Fibroblast of lung (primary cell): ENCODE data around the gene RSKR.

Experiments used
- CTCF ChIP-seq, 2 donors: IDR thresholded peaks in 1 of 2; conservative IDR thresholded peaks in 1 of 2; 1 replicate in 1 of 2; 2 replicates in 1 of 2; pipeline ENCODE4 v1.5.1; 2011 to 2012; ENCODE audit warnings: low read length in 2 of 2, control low read depth in 1 of 2, inconsistent platforms in 1 of 2, low read depth in 1 of 2, mild to moderate bottlenecking in 1 of 2
- EZH2 ChIP-seq: IDR thresholded peaks from 2 replicates; pipeline ENCODE4 v1.5.1; 2012; ENCODE audit warnings: low read length, control low read depth, mild to moderate bottlenecking; ENCODE audit errors: missing control alignments

GRCh38 chr17:28661635-28662526 lies 47.9 kb upstream of the RSKR start, which contains the start of the genes SDF2 and SUPT6H:
- TF ChIP-seq EZH2: no peak
- no peak for TF ChIP-seq CTCF (conservative IDR thresholded peaks at IDR 0.05 in 1 of 2, IDR thresholded peaks at IDR 0.05 in 1 of 2; ENCODE audit: low read depth in 1 of 2, low read length in 2 of 2)
